ENCODE data around the gene HLA-DOB. TPM values are rescaled to one million over a fixed set of nuclear protein-coding genes. Genes with fewer than 3 reads are reported as not detected.
A peak's percentile ranks its signal among the peaks of the same experiment; 100 is the strongest.

HLA-DOB gene
- total and polyA plus RNA-seq, 2 of the 13 experiments (the other 11 are each of a cell fraction or from before 2014, with no cell fraction given): not detected

DNA sequence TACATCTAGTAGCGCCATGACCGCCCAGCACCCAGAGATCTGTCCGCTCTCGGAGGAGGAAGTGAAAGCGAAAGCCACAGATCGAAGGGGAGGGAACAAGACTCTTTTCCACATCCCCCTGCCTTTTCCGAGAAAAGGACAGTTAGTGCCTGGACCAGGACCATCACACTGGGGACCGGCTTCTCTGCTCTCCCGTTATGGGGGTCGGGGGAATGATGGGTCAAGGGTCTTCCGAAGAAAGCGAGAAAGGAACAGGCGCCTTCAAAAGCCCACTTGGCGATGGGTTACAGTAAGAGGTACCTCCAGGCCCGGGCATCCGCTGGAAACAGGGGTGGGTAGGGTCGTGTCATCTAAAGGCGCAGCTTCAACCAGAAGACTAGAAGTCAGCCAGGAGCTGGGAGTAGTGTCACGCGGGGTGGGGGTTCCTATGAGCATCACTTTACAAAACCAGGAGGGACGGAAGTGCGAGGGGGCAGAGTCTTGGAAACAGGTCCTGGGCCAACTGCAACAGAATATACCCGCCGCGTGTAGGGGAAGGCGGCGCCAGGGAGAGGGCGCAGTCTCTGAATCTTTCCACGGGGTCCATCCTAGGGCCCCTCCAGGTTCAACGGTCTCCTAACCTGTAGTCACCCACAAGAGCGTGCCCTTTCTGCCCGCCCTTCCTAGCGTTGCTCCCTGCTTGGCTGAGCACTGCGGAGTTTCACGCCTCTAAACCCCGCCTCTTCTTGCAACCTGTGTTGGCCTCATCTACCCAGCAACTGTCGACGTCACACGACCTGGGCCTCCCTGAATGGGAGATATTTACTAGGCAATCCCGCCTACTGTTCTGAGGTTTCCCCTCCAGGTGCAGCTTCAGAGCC lies 27.4 kb upstream of the HLA-DOB start, which contains the start of gene PSMB8 (continued):
- TF ChIP-seq STAT6 (CRISPR knock-in tag; IDR thresholded peaks at IDR 0.05; ENCODE audit: borderline replicate concordance): no peak; the same call in 1 of the 2 replicates
- TF ChIP-seq FOXM1 (CRISPR knock-in tag; IDR thresholded peaks at IDR 0.05): no peak
- no peak for TF ChIP-seq NR2F6 (IDR thresholded peaks at IDR 0.05)
- TF ChIP-seq NR2F6 (CRISPR knock-in tag; IDR thresholded peaks at IDR 0.05): peak; percentile 7; the same call in 1 of the 2 replicates
- no peak for TF ChIP-seq MAZ (IDR thresholded peaks at IDR 0.05; ENCODE audit: borderline replicate concordance, low read depth, low read length)
- no peak; the same call in 1 of the 2 replicates for TF ChIP-seq MAZ (CRISPR knock-in tag; IDR thresholded peaks at IDR 0.05; ENCODE audit: low read depth)
- TF ChIP-seq ZBTB3 (CRISPR knock-in tag; IDR thresholded peaks at IDR 0.05; ENCODE audit: borderline replicate concordance, low read depth): no peak
- no peak for TF ChIP-seq ZNF253 (CRISPR knock-in tag; IDR thresholded peaks at IDR 0.05; ENCODE audit: borderline replicate concordance)
- peak; percentile 71 for TF ChIP-seq BORCS8-MEF2B (CRISPR knock-in tag; IDR thresholded peaks at IDR 0.05)
- no peak for TF ChIP-seq ZNF354B (CRISPR knock-in tag; IDR thresholded peaks at IDR 0.05)
- TF ChIP-seq JUN (CRISPR knock-in tag; IDR thresholded peaks at IDR 0.05): 0 out of 2 replicates have a peak, but pooled peaks have one; percentile 27
- no peak for TF ChIP-seq IRF9 (CRISPR knock-in tag; IDR thresholded peaks at IDR 0.05; ENCODE audit: borderline replicate concordance)
- TF ChIP-seq E2F5 (CRISPR knock-in tag; conservative IDR thresholded peaks at IDR 0.05): no peak
- TF ChIP-seq FOXC1 (CRISPR knock-in tag; IDR thresholded peaks at IDR 0.05; ENCODE audit: borderline replicate concordance): no peak
- peak; percentile 37 for TF ChIP-seq CEBPB (IDR thresholded peaks at IDR 0.05; ENCODE audit: borderline replicate concordance, low read depth, low read length)
- no peak; the same call in 1 of the 2 replicates for TF ChIP-seq CCDC6 (CRISPR knock-in tag; IDR thresholded peaks at IDR 0.05)
- no peak for TF ChIP-seq RBFOX2 (IDR thresholded peaks at IDR 0.05; ENCODE audit: low read depth, low read length)
- TF ChIP-seq ZNF274 (CRISPR knock-in tag; IDR thresholded peaks at IDR 0.05): no peak; the same call in 1 of the 2 replicates
- no peak for TF ChIP-seq ZNF205 (CRISPR knock-in tag; IDR thresholded peaks at IDR 0.05)
- TF ChIP-seq, protein P1, sequence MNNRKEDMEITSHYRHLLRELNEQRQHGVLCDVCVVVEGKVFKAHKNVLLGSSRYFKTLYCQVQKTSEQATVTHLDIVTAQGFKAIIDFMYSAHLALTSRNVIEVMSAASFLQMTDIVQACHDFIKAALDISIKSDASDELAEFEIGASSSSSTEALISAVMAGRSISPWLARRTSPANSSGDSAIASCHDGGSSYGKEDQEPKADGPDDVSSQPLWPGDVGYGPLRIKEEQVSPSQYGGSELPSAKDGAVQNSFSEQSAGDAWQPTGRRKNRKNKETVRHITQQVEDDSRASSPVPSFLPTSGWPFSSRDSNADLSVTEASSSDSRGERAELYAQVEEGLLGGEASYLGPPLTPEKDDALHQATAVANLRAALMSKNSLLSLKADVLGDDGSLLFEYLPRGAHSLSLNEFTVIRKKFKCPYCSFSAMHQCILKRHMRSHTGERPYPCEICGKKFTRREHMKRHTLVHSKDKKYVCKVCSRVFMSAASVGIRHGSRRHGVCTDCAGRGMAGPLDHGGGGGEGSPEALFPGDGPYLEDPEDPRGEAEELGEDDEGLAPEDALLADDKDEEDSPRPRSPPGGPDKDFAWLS (CRISPR knock-in tag; IDR thresholded peaks at IDR 0.05; ENCODE audit: borderline replicate concordance): no peak
- no peak for TF ChIP-seq ZFP41 (CRISPR knock-in tag; IDR thresholded peaks at IDR 0.05; ENCODE audit: borderline replicate concordance)
- TF ChIP-seq POLR2G (IDR thresholded peaks at IDR 0.05; ENCODE audit: low read depth, low read length): peak; percentile 41

All from HepG2 (cell line).